ENCODE results near the gene RBBP8NL.

RBBP8NL gene, protein sequence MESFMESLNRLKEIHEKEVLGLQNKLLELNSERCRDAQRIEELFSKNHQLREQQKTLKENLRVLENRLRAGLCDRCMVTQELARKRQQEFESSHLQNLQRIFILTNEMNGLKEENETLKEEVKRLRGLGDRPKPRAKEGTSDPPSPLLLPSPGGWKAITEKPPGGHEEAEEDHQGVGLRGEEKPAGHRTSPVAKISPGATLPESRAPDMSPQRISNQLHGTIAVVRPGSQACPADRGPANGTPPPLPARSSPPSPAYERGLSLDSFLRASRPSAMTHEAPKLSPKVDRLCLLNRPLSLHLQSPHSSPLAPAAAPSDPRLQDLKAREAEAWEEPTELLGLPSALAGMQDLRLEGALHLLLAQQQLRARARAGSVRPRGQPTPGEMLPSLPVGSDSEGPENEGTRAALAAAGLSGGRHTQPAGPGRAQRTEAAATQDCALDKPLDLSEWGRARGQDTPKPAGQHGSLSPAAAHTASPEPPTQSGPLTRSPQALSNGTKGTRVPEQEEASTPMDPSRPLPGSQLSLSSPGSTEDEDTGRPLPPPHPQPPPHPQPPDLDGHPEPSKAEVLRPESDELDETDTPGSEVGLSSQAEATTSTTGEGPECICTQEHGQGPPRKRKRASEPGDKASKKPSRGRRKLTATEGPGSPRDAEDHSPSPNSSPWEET

DNA sequence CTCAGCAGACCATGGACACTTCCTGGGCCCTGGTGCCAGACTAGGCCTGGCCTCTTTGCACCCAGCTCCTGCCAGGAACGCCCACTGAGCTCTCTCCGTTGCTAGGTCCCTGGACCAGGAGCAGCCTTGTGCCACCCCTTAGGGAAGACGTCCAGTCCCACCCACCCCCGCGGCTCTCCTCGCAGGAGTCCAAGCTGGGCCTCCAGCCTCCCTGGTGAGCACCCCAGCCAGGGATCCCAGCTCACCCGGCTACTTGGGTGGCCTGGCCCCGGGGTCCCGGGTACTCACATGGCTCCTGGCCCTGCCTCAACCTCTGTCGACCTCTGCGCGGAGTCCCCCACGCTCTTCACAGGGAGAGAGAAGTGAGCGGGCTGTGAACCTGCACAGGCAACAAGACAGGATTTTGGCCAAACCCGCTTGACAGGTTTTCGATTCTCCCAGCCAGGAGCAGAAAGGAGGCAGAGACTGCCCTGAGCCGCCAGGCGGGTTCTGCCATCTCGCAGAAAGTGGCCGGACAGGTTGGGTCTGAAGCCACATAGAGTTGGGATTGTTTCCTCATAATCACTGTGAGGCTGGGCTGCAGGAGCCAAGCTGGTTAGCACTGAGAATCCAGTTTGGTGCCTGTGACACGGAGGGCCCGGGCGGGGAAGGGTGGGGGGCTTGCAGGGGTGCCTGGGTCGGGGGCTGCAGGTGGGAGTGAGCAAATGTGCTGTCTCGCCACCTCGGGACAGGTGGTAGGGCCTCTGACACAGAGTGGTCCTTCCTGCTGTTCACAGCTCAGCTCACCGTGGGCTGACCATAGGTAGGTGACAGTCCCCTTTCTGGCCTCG, at the start of gene RBBP8NL:
Gene RBBP8NL (minus strand): TSS at position 368 of the 830 bp plus-strand sequence. CDS start 7,892 bp downstream, outside the sequence.
- FAIRE-seq, result no peak

DNA sequence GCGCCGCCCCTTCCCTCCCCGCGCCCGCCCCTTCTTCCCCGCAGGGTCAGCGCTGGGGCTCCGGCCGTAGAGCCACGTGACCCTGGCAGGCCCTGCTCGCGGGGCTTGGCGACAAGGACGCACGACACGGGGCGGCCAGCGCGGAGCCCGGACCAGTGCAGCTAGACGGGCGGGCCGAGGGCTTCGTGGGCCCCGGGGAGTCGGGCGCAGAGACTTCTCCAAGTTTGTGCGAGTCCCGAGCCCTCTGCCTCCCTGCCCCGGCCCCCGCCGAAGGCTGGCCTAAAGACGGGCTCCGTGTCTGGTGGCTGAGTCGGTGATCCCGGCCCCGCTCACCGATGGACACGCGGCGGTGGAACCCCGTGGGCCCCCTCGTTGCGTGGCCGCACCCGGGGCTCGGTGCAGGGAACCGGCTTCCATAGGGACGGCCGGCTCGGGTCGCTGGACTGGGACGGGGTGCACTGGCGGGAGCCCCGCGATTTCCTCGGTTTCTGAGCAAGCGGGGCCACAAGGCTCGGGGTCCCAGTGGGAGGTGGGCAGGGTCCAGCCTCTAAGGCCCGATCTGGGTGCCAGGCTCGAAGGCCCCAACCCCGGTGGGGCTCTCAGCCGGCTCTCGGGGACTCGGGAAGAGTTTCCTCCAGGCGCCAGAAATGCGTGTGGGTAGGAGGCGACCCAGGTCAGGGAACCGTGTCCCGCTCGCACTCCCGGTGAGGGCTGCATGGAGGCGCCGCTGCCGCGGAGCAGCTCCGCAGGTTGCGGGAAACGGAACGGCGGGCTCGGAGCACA, 48.9 kb upstream of the RBBP8NL start:
- FAIRE-seq, result no peak

DNA sequence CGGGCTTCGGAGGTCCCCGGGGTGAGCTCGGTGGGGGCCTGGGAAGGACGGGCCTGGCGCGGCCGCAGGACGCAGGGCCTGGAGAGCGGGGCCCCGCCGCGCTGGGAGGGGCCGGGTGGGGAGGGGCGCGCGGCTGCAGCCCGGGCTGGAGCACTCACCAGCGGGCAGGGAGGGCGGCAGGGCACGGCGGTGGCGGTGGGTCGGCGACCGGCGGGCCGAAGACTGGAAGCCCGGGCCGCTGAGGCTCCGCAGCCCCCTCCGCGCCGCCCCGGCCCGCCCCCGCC, 48.4 kb upstream of the RBBP8NL start, which contains the start of gene GATA5:
Gene GATA5 (minus strand): TSS at position 224 of the 284 bp plus-strand sequence. CDS start 474 bp downstream, outside the sequence.
- no peak for FAIRE-seq

DNA sequence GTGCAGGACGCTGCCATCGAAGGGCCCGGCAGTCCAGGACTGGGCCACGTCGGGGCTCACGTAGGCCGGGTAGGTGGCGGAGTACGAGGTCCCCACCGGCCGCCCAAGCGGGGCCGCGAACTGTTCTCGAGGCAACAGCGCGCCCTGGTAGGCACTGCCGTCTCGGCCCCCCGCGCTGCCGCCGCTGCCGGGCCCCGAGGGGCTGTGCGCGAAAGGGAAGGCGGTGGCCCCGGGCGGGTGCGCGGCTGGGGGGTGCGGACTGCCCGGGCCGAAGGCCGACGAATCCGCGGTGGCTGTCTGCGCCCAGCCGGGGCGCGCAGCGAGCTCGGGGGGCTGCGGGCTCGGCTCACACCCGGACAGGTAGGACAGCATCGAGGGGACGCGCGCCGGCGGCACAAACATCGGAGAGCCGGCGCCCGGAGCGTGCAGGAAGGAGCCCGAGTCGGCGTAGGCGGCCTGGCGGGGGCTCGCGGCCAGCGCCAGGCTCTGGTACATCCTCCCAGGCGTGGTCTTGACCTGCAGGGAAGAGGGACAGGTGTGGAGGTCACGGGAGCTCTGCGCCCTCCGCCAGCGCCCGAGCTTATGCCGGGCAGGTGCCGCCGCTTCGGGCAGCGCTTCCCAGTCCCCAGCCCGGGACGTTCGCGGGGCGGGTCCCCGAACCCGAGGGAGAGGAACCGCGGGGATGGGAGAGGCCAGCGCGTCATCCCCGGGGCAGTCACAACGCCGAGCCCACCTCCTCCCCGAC, 47.9 kb upstream of the RBBP8NL start:
- FAIRE-seq, result no peak

DNA sequence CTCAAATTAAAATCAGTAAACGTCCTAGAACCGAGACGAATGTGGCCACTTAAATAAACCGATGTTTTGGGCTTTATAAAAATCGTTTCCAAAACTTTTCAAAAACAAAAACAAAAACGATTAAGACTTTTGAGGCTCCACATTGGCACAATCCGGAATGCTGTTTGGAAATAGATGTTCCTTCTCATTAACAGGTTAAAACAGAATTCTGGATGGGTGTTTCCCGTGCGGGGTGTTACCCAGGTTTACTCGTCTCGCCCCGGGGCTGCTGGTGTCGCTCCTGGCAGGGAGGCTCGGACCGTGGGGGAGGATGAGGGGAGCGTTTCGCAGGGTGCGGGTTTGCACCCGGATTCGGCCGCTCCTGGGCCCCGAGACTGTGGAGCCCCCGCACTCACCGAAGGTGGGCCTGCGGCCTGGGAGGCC, 47.3 kb upstream of the RBBP8NL start:
- FAIRE-seq, result no peak

DNA sequence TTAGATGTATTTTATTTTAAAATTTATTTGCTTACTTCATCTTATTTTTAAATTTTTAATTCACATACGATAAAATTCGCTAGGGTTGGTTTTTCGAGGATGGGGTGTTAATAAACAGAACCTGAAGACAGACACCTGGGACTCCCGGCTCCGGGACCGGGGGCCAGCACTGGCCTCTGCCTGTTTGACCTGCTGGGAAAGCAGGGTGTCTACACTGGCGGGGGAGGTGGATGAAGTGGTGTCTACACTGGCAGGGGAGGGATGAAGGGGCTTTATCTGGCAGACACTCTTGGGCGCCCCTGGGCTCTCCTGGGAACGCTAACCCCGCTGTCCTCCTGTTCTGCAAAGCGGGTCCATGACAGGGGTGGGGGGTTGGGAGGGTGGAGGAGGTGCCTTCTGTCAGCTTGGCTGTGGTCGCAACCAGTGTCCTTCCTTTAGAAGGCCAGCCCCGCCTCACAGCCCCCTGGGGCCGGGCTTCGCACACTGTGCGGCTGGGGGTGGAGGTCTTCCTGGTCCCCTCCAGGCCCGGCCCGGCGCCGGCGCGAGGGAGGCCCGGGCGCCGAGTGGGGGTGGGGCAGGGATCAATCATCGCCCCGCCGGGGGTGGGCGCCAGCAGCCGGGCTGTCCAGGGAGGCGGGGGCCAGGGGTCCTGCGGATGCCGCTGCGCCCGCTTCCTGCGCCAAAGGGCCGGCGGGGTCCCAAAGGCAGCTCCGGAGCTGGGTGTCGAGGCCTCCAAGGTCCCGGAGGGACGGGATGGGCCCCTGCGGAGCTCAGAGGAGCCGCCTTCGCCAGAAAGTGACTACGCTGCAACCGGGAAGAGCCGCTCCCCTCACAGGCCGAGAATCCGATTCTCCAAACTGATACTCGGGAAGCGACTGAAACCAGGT, 46.6 kb upstream of the RBBP8NL start:
- FAIRE-seq, result no peak

DNA sequence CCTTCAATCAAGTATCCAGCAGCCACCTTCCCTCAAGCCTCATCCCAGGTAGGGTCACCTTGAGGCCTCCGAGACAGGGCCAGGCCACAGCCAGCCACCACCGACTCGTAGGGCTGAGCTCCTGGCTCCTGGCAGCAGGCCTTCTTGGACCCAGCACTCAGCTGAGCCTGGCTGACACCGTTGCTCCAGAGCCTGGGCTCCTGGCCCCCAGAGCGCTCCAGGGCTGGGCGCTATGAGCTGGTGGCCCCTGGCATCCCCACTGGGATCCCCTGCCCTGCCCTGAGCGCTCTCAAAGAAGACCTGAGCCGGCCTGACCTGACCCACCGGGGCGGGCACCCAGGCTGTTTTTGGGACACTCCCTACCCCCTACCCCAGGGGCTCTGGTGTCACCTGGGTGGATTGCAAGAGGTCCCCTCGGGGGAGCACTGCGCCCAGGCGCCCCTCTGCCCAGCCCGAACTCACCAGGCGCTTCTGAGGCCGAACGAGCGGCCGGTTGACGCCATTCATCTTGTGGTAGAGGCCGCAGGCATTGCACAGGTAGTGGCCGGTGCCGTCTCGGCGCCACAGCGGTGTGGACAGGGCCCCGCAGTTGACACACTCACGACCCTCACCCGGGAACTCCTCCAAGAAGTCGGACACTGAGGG, 45.7 kb upstream of the RBBP8NL start:
- FAIRE-seq, result no peak

DNA sequence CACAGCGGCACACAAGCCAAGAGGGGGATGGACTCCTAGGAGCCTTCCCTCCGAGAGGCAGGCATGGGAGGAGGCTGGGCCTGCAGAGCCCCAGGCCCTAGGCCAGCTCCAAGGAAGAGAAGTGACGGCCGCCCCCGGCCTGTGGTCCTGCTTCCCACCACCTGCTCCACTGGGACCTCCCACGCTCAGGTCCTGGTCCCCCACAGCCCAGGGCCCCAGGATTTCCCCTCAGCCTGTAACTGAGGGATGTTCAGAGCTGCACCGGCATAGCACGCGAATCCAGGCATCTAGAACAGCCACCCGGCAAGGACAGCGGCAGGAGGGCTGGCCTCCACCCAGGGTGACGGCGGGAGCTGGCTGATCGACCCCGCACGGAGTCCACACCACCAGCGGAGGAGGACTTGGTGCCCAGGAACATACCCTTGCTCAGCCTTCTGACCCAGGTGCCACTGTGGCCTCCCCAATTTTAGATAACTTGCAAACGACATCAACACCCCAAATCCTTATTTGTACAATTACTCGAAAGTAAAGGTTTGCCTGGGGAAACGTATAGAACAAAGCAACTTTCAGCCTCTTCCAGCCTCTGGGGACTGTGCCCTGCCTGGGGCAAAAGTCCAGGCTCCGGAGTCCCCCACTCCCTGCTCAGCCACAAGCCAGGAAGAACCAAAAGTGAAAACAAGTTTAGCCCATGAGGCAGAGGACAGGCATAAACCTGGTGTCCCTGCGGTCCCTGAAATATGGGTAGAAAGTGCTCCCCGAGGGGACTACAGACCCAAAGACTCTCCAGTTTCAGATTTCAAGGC, 45.0 kb upstream of the RBBP8NL start:
- no peak for FAIRE-seq

DNA sequence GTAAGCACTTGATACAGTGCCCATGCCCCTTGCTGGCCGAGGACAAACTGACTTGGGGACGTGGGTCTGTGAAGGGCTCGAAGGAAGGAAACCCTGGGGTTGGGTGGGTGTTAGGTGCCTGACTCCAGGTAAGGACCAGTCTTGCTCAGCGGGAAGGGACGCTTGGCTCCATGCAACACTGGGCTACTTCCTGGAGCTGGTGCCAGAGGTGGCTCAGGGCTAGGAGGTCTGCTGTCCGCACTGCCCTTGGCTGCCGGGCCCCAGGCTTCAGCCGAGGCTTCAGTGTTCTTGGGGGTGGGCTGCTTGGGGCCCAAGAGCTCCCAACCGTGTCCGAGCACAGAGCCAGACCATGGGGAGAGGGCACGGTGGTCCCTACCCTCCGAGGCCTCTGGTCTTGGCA, 43.1 kb upstream of the RBBP8NL start:
- FAIRE-seq, result no peak

DNA sequence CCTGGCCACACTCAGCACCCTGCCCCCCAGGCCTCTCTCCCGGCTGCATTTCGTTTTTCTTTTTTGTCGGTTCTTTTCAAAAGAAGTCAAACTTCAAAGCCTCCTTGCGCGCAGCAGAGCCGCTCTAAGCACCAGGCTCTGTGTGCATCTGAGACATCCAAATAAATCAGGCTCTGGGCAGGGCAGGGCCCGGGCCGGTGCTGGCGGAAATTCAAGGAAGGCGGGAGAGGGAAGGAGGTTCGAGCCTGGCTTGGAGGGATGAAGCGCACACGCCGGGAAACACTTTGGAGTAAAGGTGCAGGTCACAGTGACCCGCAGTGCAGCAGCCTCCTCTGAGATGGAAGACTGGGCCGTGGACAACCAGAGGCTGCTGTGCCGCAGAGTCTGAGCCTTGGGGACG, 42.7 kb upstream of the RBBP8NL start:
- no peak for FAIRE-seq

DNA sequence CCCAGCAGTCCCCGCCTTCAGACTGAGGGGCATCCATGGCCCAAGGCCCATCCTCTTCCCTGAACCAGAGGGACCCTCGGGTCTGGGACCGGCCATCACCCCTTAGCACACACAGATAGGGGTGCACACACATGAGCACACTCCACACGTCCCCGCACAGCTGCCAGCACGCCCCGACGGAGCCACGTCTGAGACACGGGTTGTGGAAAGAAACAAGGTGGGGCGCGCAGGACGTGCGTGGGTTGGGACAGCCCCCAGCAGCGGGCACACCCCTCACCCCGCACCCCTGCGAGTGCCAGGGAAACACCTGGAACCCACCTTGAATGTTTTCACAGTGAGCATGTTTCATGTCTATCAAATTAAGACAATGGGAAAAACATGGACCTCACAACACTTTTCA, 42.0 kb upstream of the RBBP8NL start:
- FAIRE-seq, result no peak

DNA sequence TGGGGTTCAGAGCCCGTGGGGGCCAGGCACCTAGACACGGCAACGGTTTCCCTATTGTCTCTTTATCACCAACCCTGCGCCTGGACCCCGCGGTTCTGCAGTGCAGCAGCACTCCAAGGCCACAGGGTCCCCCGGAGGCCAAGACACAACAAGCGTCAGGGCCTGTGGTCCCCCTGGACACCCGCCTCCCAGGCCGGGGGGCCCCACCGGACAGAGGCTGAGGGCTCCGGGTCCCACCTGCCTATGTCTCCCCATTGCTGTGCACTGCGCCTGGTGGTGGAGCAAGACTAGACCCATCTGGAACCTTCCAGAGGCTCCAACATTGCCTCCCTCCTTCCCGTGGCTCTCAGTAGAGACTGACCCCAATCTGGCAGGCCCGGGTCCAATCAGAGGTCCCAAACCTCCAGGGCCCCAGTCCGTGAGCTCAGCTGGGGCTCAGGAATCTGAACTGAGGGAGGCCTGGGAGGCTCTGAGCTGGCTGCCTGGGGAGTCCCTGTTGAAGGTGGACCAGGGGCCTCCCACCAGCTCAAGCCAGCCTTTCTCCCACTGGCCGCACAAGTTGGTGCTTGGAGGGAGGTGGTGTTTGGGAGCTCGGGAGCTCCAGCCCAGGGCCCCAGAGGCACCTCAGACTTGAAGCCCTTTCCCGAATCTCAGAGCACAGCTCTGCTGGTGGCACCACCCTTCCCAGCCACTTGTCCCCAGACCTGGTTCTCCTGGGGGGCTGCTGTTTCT, 39.6 kb upstream of the RBBP8NL start:
- no peak for FAIRE-seq

DNA sequence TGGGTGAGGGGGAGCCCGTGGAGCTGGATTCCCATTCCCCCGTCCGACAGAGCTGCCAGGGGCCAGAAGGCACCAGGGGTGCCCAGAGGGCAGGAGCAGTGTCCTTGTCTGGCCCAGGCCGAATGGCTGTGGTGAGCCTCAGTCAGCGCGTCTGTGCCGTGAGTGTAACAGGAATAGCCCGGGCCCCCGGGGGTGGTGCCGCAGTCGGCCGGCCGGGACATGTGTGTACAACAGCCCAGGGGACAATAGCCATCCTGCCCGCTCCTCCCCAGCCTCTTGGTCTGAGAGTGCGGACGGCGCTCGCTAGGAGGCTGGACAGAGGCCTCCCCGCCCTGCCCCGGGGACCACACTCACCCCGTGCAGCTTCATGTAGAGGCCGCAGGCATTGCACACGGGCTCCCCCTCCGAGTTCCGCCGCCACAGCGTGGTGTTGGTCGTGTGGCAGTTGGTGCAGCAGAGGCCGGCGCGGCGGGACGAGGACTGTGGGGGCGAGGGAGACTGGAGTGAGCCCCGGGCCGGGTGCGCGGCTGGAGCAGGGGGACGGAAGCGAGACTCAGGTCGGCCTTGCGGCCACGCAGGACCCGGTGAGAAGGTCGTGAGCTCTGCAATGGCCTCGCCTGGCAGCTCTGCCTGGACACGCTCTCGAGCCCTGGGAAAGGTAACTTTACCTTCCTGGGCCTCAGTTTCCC, 38.9 kb upstream of the RBBP8NL start:
- no peak for FAIRE-seq

DNA sequence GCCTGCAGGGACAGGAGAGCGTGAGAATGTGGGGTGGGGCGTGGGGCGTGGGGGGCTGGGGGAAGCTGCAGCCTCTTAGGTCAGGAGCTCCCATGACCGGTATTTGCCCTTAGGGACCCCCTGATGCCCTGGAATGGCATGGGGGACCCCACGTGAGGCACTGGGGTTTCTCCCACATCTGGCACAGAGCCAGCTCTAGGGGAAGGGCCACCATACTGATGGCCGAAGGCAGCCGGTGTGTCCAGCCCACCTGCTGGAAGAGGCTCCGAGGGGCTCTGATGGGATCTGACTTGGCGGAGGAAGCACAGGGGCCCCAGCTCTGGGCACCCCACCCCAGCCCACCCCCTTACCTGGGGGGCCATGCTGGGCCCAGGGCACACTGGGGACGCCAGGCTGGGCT, 37.7 kb upstream of the RBBP8NL start:
- no peak for FAIRE-seq

DNA sequence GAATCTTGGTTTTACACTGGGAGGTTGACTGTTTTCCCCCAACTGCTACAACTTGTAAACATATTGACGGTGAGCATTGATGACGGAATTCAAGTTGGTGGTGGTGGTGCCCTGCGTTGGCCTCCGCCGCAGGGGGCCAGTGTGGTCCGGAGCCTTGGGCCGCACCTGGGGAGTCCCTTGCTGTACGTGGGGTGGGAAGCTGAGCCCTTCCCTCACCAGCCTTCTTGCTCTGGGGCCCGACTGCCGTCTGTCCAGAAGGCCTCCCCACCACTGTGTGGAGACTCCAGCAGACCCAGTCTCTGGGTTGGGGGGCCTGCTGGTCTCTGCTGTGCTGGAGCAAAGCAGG, 37.1 kb upstream of the RBBP8NL start:
- no peak for FAIRE-seq

DNA sequence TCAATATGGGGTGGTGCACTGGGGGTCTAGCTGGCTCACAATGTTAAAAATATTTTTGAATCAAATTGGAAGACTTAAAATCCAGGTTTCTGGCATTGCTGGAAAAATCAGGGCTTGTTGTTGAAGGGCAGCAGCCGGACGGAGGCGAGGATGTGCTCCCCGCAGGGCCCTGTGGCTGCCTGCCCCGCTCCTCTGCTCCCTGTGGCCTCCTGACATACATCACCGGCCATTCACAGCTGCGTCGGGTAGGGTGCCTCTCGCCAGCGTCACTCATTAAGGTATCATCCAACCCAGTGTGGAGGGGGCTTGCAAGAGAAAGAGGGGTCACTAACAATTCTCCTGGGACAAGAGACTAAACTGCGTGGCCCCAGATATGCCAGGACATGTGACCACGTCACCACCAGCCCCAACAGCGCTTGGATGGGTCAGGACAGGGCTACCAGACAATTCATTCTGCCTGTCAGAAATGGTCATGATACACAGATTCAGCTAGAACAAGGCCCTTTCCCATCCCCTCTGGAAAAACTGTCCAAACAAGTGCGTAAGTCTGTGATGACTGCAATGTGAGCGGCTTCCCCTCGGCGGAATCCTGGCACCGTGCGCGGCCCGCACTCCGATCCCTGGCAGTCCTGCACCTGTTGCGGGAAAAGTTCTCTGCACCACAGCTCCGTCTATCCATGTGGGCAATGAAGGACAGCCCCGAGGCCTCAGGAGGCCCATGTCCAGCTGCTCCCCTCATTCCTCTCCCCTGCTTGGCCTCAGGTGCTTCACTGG, 36.5 kb upstream of the RBBP8NL start:
- FAIRE-seq, result no peak

DNA sequence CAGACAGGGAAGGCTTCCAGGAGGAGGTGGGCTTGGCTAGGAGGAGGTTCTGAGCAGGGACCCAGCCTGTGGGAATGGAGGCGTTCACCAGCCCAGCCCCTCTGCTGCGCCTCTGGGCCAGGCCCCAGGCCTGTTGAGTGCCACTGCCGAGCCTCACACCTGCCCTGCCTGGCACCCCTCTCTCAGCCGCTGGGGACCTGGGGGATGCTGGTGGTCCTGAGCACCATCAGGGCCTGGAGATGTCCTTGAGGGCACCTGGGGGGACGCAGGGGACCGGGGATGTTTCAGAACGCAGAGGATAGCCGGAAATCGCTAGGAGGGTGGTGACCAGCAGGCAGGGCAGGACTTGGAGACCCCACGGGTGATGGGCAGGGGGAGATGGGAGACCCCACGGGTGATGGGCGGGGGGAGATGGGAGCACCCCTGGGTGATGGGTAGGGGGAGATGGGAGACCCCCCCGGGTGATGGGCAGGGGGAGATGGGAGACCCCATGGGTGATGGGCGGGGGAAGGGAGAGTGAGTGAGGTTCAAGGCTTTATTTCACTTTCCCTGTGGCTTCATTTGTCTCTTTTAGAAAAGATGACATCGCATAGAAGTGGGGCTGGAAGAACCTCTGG, 35.7 kb upstream of the RBBP8NL start:
- no peak for FAIRE-seq
